Karpas-422 (cell line): ENCODE measurements around the gene GPM6B. TPM values are rescaled to one million over a fixed set of nuclear protein-coding genes. Genes with fewer than 3 reads are reported as not detected.

Experiments used
- DNase-seq: peaks from one replicate; pipeline ENCODE4 v3.0.0-alpha.2; 2015
- H2AFZ ChIP-seq: fragments of 200-600 bp; sonication (generic); 2 replicates; pipeline ENCODE4 v1.6.1; 2014; ENCODE audit warnings: antibody characterized with exemption, low read length, mixed read lengths
- H3K27ac ChIP-seq: fragments of 200-600 bp; sonication (generic); 2 replicates; pipeline ENCODE4 v1.5.1; 2014; ENCODE audit warnings: mild to moderate bottlenecking, low read length, moderate library complexity
- H3K27me3 ChIP-seq: fragments of 200-600 bp; sonication (generic); 2 replicates; pipeline ENCODE4 v1.6.1; 2014; ENCODE audit warnings: low read length, mixed read lengths
- H3K36me3 ChIP-seq: fragments of 200-600 bp; sonication (generic); 2 replicates; pipeline ENCODE4 v1.6.1; 2014; ENCODE audit warnings: low read length, mixed read lengths; ENCODE audit not compliant: insufficient read depth
- H3K4me1 ChIP-seq: fragments of 200-600 bp; sonication (generic); 2 replicates; pipeline ENCODE4 v1.6.1; 2014; ENCODE audit warnings: mild to moderate bottlenecking, low read length, mixed read lengths
- H3K4me2 ChIP-seq: fragments of 200-600 bp; sonication (generic); 2 replicates; pipeline ENCODE4 v1.6.1; 2014; ENCODE audit warnings: low read length, low read depth, mild to moderate bottlenecking; ENCODE audit not compliant: poor library complexity, severe bottlenecking
- H3K4me3 ChIP-seq: fragments of 200-600 bp; sonication (generic); 2 replicates; pipeline ENCODE4 v1.5.1; 2014; ENCODE audit warnings: mild to moderate bottlenecking, antibody characterized with exemption, low read length, mixed read lengths
- H3K79me2 ChIP-seq: fragments of 200-600 bp; sonication (generic); 2 replicates; pipeline ENCODE4 v1.6.1; 2014; ENCODE audit warnings: mild to moderate bottlenecking, low read length, mixed read lengths
- H3K9ac ChIP-seq: fragments of 200-600 bp; sonication (generic); 2 replicates; pipeline ENCODE4 v1.6.0; 2014; ENCODE audit warnings: low read length
- H3K9me2 ChIP-seq: fragments of 200-600 bp; sonication (generic), shearing (Covaris generic); replicated peaks from 2 replicates; pipeline ENCODE4 v1.6.0; 2014; ENCODE audit warnings: mild to moderate bottlenecking, low read length, moderate library complexity; ENCODE audit not compliant: insufficient read depth
- H3K9me3 ChIP-seq: fragments of 300-700, 200-600 bp; sonication (generic); 2 replicates; pipeline ENCODE4 v1.6.1; 2014; ENCODE audit warnings: low read length, mixed read lengths
- H4K20me1 ChIP-seq: fragments of 200-600 bp; sonication (generic); 2 replicates; pipeline ENCODE4 v1.6.1; 2014; ENCODE audit warnings: mild to moderate bottlenecking, antibody characterized with exemption, low read length, low read depth; ENCODE audit not compliant: insufficient read depth
- total RNA-seq: library from RNA; depleted of rRNA; stranded (reverse); fragments of >200 nt; shearing (Covaris generic); gene quantifications from 2 replicates; pipeline ENCODE4 v1.2.3, GENCODE V29; 2014; ENCODE audit warnings: low replicate concordance

The GPM6B gene
- total RNA-seq, 1 experiment from 2014 or later = not detected

GRCh38 chrX:13759152-13759718, 57.7 kb downstream of the GPM6B start:
- DNase-seq = peak; percentile 83
- Histone ChIP-seq H3K9ac (peak overlapping the region; percentile 22), H3K36me3 (peaks cover 54% of the 10 kb centered on the region), H3K4me1 (peaks cover 64% of the 10 kb centered on the region), H3K27ac (peak overlapping the region; percentile 88), H3K4me3 (peak overlapping the region; percentile 36), H3K4me2 (peak overlapping the region; percentile 61), H3K27me3 (no peaks in the 10 kb centered on the region), H3K9me3 (no peaks in the 10 kb centered on the region), H4K20me1 (no peaks in the 10 kb centered on the region), H3K9me2 (no peaks in the 10 kb centered on the region), H2AFZ (no peak overlapping the region), H3K79me2 (no peaks in the 10 kb centered on the region)

GRCh38 chrX:13756381-13756780, 60.5 kb downstream of the GPM6B start:
- H3K9me2 ChIP-seq = no peaks in the 10 kb centered on the region
- H3K4me2 ChIP-seq = no peak overlapping the region
- H3K36me3 ChIP-seq = peaks cover 48% of the 10 kb centered on the region
- H3K27me3 ChIP-seq = no peaks in the 10 kb centered on the region
- H2AFZ ChIP-seq = no peak overlapping the region
- no peak overlapping the region for H3K4me3 ChIP-seq
- peak overlapping the region; percentile 88; the same call in 1 of the 2 replicates for H3K27ac ChIP-seq
- no peaks in the 10 kb centered on the region for H3K9me3 ChIP-seq
- H4K20me1 ChIP-seq = no peaks in the 10 kb centered on the region
- no peak for DNase-seq
- H3K79me2 ChIP-seq = peaks cover 12% of the 10 kb centered on the region
- H3K9ac ChIP-seq = no peak overlapping the region
- peaks cover 79% of the 10 kb centered on the region for H3K4me1 ChIP-seq

- Histone ChIP-seq H3K4me2 (no peak overlapping the region), H3K27ac (peak overlapping the region; percentile 28), H3K79me2 (peaks cover 18% of the 10 kb centered on the region), H3K4me1 (peaks cover 73% of the 10 kb centered on the region), H4K20me1 (no peaks in the 10 kb centered on the region), H3K9ac (no peak overlapping the region), H3K4me3 (no peak overlapping the region), H3K9me2 (no peaks in the 10 kb centered on the region), H3K9me3 (no peaks in the 10 kb centered on the region), H3K27me3 (no peaks in the 10 kb centered on the region), H3K36me3 (peaks cover 48% of the 10 kb centered on the region), H2AFZ (no peak overlapping the region)
- DNase-seq = no peak
Measured at GRCh38 chrX:13755254-13755653, 61.6 kb downstream of the GPM6B start.

GRCh38 chrX:13754765-13755164, 62.1 kb downstream of the GPM6B start:
- H3K4me3 ChIP-seq = no peak overlapping the region
- H3K9ac ChIP-seq = no peak overlapping the region
- H4K20me1 ChIP-seq = no peaks in the 10 kb centered on the region
- no peak for DNase-seq
- no peak overlapping the region for H3K4me2 ChIP-seq
- H3K9me3 ChIP-seq = no peaks in the 10 kb centered on the region
- H3K4me1 ChIP-seq = peaks cover 68% of the 10 kb centered on the region
- peaks cover 18% of the 10 kb centered on the region for H3K79me2 ChIP-seq
- peak overlapping the region; percentile 28 for H3K27ac ChIP-seq
- H2AFZ ChIP-seq = no peak overlapping the region
- no peaks in the 10 kb centered on the region for H3K27me3 ChIP-seq
- H3K36me3 ChIP-seq = peaks cover 46% of the 10 kb centered on the region
- H3K9me2 ChIP-seq = no peaks in the 10 kb centered on the region

GRCh38 chrX:13752646-13753045, 64.2 kb downstream of the GPM6B start:
- H3K4me1 ChIP-seq = peaks cover 47% of the 10 kb centered on the region
- peak; percentile 79 for DNase-seq
- no peak overlapping the region for H2AFZ ChIP-seq
- no peak overlapping the region for H3K4me3 ChIP-seq
- H3K9me2 ChIP-seq = no peaks in the 10 kb centered on the region
- H3K79me2 ChIP-seq = peaks cover 18% of the 10 kb centered on the region
- no peaks in the 10 kb centered on the region for H3K9me3 ChIP-seq
- peak overlapping the region; percentile 46 for H3K4me2 ChIP-seq
- no peaks in the 10 kb centered on the region for H4K20me1 ChIP-seq
- H3K9ac ChIP-seq = no peak overlapping the region
- H3K36me3 ChIP-seq = peaks cover 39% of the 10 kb centered on the region; the same call in 1 of the 2 replicates
- H3K27ac ChIP-seq = peak overlapping the region; percentile 61
- no peaks in the 10 kb centered on the region for H3K27me3 ChIP-seq

GRCh38 chrX:13752141-13752540, 64.8 kb downstream of the GPM6B start:
- Histone ChIP-seq H3K4me2 (peak overlapping the region; percentile 46), H3K9ac (no peak overlapping the region), H2AFZ (no peak overlapping the region), H3K36me3 (peaks cover 38% of the 10 kb centered on the region; the same call in 1 of the 2 replicates), H3K4me1 (peaks cover 42% of the 10 kb centered on the region), H3K27me3 (no peaks in the 10 kb centered on the region), H3K79me2 (peaks cover 18% of the 10 kb centered on the region), H4K20me1 (no peaks in the 10 kb centered on the region), H3K4me3 (no peak overlapping the region), H3K27ac (peak overlapping the region; percentile 61), H3K9me2 (no peaks in the 10 kb centered on the region), H3K9me3 (no peaks in the 10 kb centered on the region)
- DNase-seq = no peak

- H3K36me3 ChIP-seq = peaks cover 52% of the 10 kb centered on the region; the same call in 1 of the 2 replicates
- no peak overlapping the region for H3K4me2 ChIP-seq
- H3K4me1 ChIP-seq = peaks cover 35% of the 10 kb centered on the region
- H3K79me2 ChIP-seq = peaks cover 21% of the 10 kb centered on the region
- no peaks in the 10 kb centered on the region for H3K9me2 ChIP-seq
- no peak overlapping the region for H3K9ac ChIP-seq
- H2AFZ ChIP-seq = no peak overlapping the region
- peak overlapping the region; percentile 29 for H3K27ac ChIP-seq
- H3K9me3 ChIP-seq = no peaks in the 10 kb centered on the region
- H3K27me3 ChIP-seq = no peaks in the 10 kb centered on the region
- H3K4me3 ChIP-seq = no peak overlapping the region
- no peak for DNase-seq
- H4K20me1 ChIP-seq = no peaks in the 10 kb centered on the region
Measured at GRCh38 chrX:13750812-13751211, 66.1 kb downstream of the GPM6B start.

- H3K4me1 ChIP-seq = peaks cover 31% of the 10 kb centered on the region
- H3K9ac ChIP-seq = no peak overlapping the region
- no peak overlapping the region for H3K4me3 ChIP-seq
- peak overlapping the region; percentile 29; the same call in 1 of the 2 replicates for H3K27ac ChIP-seq
- peak; percentile 86 for DNase-seq
- no peaks in the 10 kb centered on the region for H3K9me3 ChIP-seq
- H3K9me2 ChIP-seq = no peaks in the 10 kb centered on the region
- H4K20me1 ChIP-seq = no peaks in the 10 kb centered on the region
- H3K27me3 ChIP-seq = no peaks in the 10 kb centered on the region
- H3K4me2 ChIP-seq = no peak overlapping the region
- H3K79me2 ChIP-seq = peaks cover 21% of the 10 kb centered on the region
- H2AFZ ChIP-seq = no peak overlapping the region
- H3K36me3 ChIP-seq = peaks cover 57% of the 10 kb centered on the region; the same call in 1 of the 2 replicates
Measured at GRCh38 chrX:13750204-13750603, 66.7 kb downstream of the GPM6B start.
